ENCODE measurements around the gene HSD3B7.

GRCh38 chr16:30992276-30992780, 7.3 kb downstream of the HSD3B7 start:
- TF ChIP-seq POLR2A (IDR thresholded peaks at IDR 0.05) = no peak
- TF ChIP-seq, protein P1, sequence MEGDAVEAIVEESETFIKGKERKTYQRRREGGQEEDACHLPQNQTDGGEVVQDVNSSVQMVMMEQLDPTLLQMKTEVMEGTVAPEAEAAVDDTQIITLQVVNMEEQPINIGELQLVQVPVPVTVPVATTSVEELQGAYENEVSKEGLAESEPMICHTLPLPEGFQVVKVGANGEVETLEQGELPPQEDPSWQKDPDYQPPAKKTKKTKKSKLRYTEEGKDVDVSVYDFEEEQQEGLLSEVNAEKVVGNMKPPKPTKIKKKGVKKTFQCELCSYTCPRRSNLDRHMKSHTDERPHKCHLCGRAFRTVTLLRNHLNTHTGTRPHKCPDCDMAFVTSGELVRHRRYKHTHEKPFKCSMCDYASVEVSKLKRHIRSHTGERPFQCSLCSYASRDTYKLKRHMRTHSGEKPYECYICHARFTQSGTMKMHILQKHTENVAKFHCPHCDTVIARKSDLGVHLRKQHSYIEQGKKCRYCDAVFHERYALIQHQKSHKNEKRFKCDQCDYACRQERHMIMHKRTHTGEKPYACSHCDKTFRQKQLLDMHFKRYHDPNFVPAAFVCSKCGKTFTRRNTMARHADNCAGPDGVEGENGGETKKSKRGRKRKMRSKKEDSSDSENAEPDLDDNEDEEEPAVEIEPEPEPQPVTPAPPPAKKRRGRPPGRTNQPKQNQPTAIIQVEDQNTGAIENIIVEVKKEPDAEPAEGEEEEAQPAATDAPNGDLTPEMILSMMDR (IDR thresholded peaks at IDR 0.05) = no peak
